Activated CD4-positive, alpha-beta memory T cell treated with anti-CD3 and anti-CD28 coated beads for 36 hours (primary cell): ENCODE data around the gene ZNF221. TPM values are rescaled to one million over a fixed set of nuclear protein-coding genes. Genes with fewer than 3 reads are reported as not detected.

Experiments
- CTCF ChIA-PET: fragments of 350-600 bp; sonication (Branson Sonifier 250); formaldehyde crosslinking; loops from one replicate; lab custom pipeline; 2021; ENCODE audit warnings: antibody characterized with exemption, inconsistent platforms; lab: Charles Lee
- POLR2A ChIA-PET: fragments of 350-600 bp; sonication (Branson Sonifier 250); formaldehyde crosslinking; loops from one replicate; lab custom pipeline; 2021; ENCODE audit warnings: antibody characterized with exemption; lab: Charles Lee
- DNase-seq: peaks from one replicate; pipeline ENCODE4 v3.0.0-alpha.2; 2020
- H3K27ac Mint-ChIP-seq: one replicate; pipeline ENCODE4 v1.8.0; 2021; ENCODE audit warnings: mixed read lengths
- H3K27me3 Mint-ChIP-seq: one replicate; pipeline ENCODE4 v1.8.0; 2021; ENCODE audit warnings: mixed read lengths
- H3K36me3 Mint-ChIP-seq: one replicate; pipeline ENCODE4 v1.8.0; 2021; ENCODE audit warnings: mixed read lengths
- H3K4me1 Mint-ChIP-seq: one replicate; pipeline ENCODE4 v1.8.0; 2021; ENCODE audit warnings: low read depth, mixed read lengths
- H3K4me3 Mint-ChIP-seq: one replicate; pipeline ENCODE4 v1.8.0; 2021; ENCODE audit warnings: mild to moderate bottlenecking, mixed read lengths
- H3K9me3 Mint-ChIP-seq: one replicate; pipeline ENCODE4 v1.8.0; 2021; ENCODE audit warnings: mixed read lengths
- intact Hi-C: fragments of 100-400 bp; cut with micrococcal nuclease; formaldehyde crosslinking; loops from one replicate; pipeline ENCODE4 v1.15.1; 2023
- total RNA-seq, 2 experiments: library from RNA; stranded (reverse); gene quantifications; one replicate each; pipeline ENCODE4 v1.2.3, GENCODE V29; 2021

The ZNF221 gene
- total RNA-seq, 2 experiments from 2014 or later, result 0.73 to 1.0 TPM

GRCh38 chr19:43966079-43966694 is 15.2 kb downstream of the ZNF221 start:
- Mint-ChIP-seq H3K4me1 (no peaks in the 10 kb centered on the region), H3K27me3 (peaks cover under 1% of the 10 kb centered on the region), H3K27ac (no peak overlapping the region), H3K9me3 (peaks cover 67% of the 10 kb centered on the region), H3K36me3 (peaks cover 57% of the 10 kb centered on the region), H3K4me3 (no peak overlapping the region)
- no peak for DNase-seq
- POLR2A ChIA-PET, result no interaction called here
- CTCF ChIA-PET, result no interaction called here
- intact Hi-C loops, result no loop called here

GRCh38 chr19:43976732-43977131 is 25.7 kb downstream of the ZNF221 start:
- intact Hi-C loops, result no loop called here
- no peaks in the 10 kb centered on the region for H3K27me3 Mint-ChIP-seq
- POLR2A ChIA-PET, result no interaction called here
- peaks cover 37% of the 10 kb centered on the region for H3K9me3 Mint-ChIP-seq
- H3K4me3 Mint-ChIP-seq, result no peak overlapping the region
- CTCF ChIA-PET, result no interaction called here
- H3K27ac Mint-ChIP-seq, result no peak overlapping the region
- H3K36me3 Mint-ChIP-seq, result peaks cover 9% of the 10 kb centered on the region
- H3K4me1 Mint-ChIP-seq, result no peaks in the 10 kb centered on the region
- DNase-seq, result no peak

- Mint-ChIP-seq H3K4me1 (peaks cover 7% of the 10 kb centered on the region), H3K36me3 (peaks cover 11% of the 10 kb centered on the region), H3K4me3 (peak overlapping the region; percentile 55), H3K27me3 (no peaks in the 10 kb centered on the region), H3K9me3 (no peaks in the 10 kb centered on the region), H3K27ac (no peak overlapping the region)
- intact Hi-C loops, result loop anchor here (5.0 kb wide), 1 partner anchor 129 kb away; the partner anchor contains the start of gene ZNF225
- CTCF ChIA-PET, result no interaction called here
- POLR2A ChIA-PET, result no interaction called here
- DNase-seq, result no peak
Observed at GRCh38 chr19:43983544-43983911, 32.5 kb downstream of the ZNF221 start.

- POLR2A ChIA-PET, result no interaction called here
- peaks cover 7% of the 10 kb centered on the region for H3K4me1 Mint-ChIP-seq
Observed at GRCh38 chr19:43983912-43984686, 33.1 kb downstream of the ZNF221 start, which contains the start of gene ZNF155. ZNF155 (plus strand) TSS chr19:43984188; CDS start chr19:43988544, 4,356 bp downstream.

GRCh38 chr19:43984687-43985000 is 33.6 kb downstream of the ZNF221 start:
- Mint-ChIP-seq H3K4me1 (peaks cover 7% of the 10 kb centered on the region), H3K9me3 (peaks cover 4% of the 10 kb centered on the region), H3K36me3 (peaks cover 22% of the 10 kb centered on the region), H3K4me3 (peak overlapping the region; percentile 97), H3K27me3 (no peaks in the 10 kb centered on the region), H3K27ac (peak overlapping the region; percentile 89)
- DNase-seq, result peak; percentile 20
- intact Hi-C loops, result loop anchor here (1.0 to 5.0 kb wide), 3 partner anchors 18 to 128 kb away; partner anchors contain the start of genes ZNF225, ZNF230 and ZNF45
- ChIA-PET POLR2A (no interaction called here), CTCF (interaction anchor here (1.1 kb wide), 1 partner anchor 33 kb away, joined by 4 read pairs; the partner anchor contains the start of gene ZNF221)

More at GRCh38 chr19:43983912-43984686, 33.1 kb downstream of the ZNF221 start, which contains the start of gene ZNF155:
- intact Hi-C loops, result loop anchor here (1.0 to 5.0 kb wide), 3 partner anchors 18 to 128 kb away; partner anchors contain the start of genes ZNF225, ZNF230 and ZNF45
- Mint-ChIP-seq H3K27me3 (no peaks in the 10 kb centered on the region), H3K9me3 (no peaks in the 10 kb centered on the region), H3K36me3 (peaks cover 17% of the 10 kb centered on the region), H3K27ac (peak within 1 kb of the TSS; percentile 89), H3K4me3 (peak within 1 kb of the TSS; percentile 97)
- CTCF ChIA-PET, result interaction anchor here (1.1 kb wide), 1 partner anchor 33 kb away, joined by 4 read pairs; the partner anchor contains the start of gene ZNF221
- peak; percentile 84 for DNase-seq

- CTCF ChIA-PET, result no interaction called here
- intact Hi-C loops, result no loop called here
- Mint-ChIP-seq H3K9me3 (peaks cover 36% of the 10 kb centered on the region), H3K4me3 (no peak overlapping the region), H3K27ac (no peak overlapping the region), H3K36me3 (peaks cover 61% of the 10 kb centered on the region), H3K4me1 (peaks cover 10% of the 10 kb centered on the region), H3K27me3 (no peaks in the 10 kb centered on the region)
- POLR2A ChIA-PET, result no interaction called here
- DNase-seq, result no peak
Observed at GRCh38 chr19:43997631-43998290, 46.7 kb downstream of the ZNF221 start.

GRCh38 chr19:44002212-44002565 is 51.2 kb downstream of the ZNF221 start:
- Mint-ChIP-seq H3K27ac (peak overlapping the region; percentile 94), H3K27me3 (no peaks in the 10 kb centered on the region), H3K36me3 (peaks cover 39% of the 10 kb centered on the region), H3K4me3 (peak overlapping the region; percentile 99), H3K4me1 (peaks cover 18% of the 10 kb centered on the region), H3K9me3 (peaks cover 41% of the 10 kb centered on the region)
- ChIA-PET POLR2A (no interaction called here), CTCF (interaction anchor here (1.3 kb wide), 2 partner anchors 67 to 93 kb away, joined by 3 to 4 read pairs; partner anchors contain the start of genes ZNF224 and ZNF45)
- no peak for DNase-seq
- intact Hi-C loops, result loop anchor here (1.0 to 5.0 kb wide), 7 partner anchors 18 to 210 kb away; partner anchors contain the start of genes ZNF155, ZNF221, ZNF224 and ZNF227

- CTCF ChIA-PET, result interaction anchor here (1.0 kb wide), 1 partner anchor 279 kb away, joined by 3 read pairs; no protein-coding TSS in a partner anchor
- POLR2A ChIA-PET, result interaction anchor here (0.6 kb wide), 1 partner anchor 111 kb away, joined by 3 read pairs; no protein-coding TSS in a partner anchor
- intact Hi-C loops, result loop anchor here (1.0 to 5.0 kb wide), 9 partner anchors 19 to 209 kb away; partner anchors contain the start of genes ZNF155, ZNF221, ZNF222 and ZNF224
- peak within 1 kb of the TSS; percentile 99 for H3K4me3 Mint-ChIP-seq
- H3K27ac Mint-ChIP-seq, result peak within 1 kb of the TSS; percentile 94
- no peaks in the 10 kb centered on the region for H3K27me3 Mint-ChIP-seq
- H3K9me3 Mint-ChIP-seq, result peaks cover 41% of the 10 kb centered on the region
- peaks cover 18% of the 10 kb centered on the region for H3K4me1 Mint-ChIP-seq
- DNase-seq, result peak; percentile 91
- H3K36me3 Mint-ChIP-seq, result peaks cover 39% of the 10 kb centered on the region
Observed at GRCh38 chr19:44002566-44003460, 51.8 kb downstream of the ZNF221 start, which contains the start of gene ZNF230. ZNF230 (plus strand) TSS chr19:44002957; CDS start chr19:44007079, 4,122 bp downstream.

- H3K27me3 Mint-ChIP-seq, result no peaks in the 10 kb centered on the region
- no peak for DNase-seq
- peaks cover 42% of the 10 kb centered on the region for H3K9me3 Mint-ChIP-seq
- intact Hi-C loops, result loop anchor here (1.0 to 5.0 kb wide), 4 partner anchors 22 to 209 kb away; partner anchors contain the start of genes ZNF221, ZNF222, ZNF225 and ZNF227
- peak overlapping the region; percentile 94 for H3K27ac Mint-ChIP-seq
- H3K4me3 Mint-ChIP-seq, result peak overlapping the region; percentile 99
- ChIA-PET POLR2A (interaction anchor here (0.6 kb wide), 1 partner anchor 110 kb away, joined by 3 read pairs; no protein-coding TSS in a partner anchor), CTCF (interaction anchor here (1.0 kb wide), 1 partner anchor 279 kb away, joined by 3 read pairs; no protein-coding TSS in a partner anchor)
- H3K4me1 Mint-ChIP-seq, result peaks cover 18% of the 10 kb centered on the region
- H3K36me3 Mint-ChIP-seq, result peaks cover 41% of the 10 kb centered on the region
Observed at GRCh38 chr19:44003461-44004009, 52.5 kb downstream of the ZNF221 start.

- ChIA-PET CTCF (no interaction called here), POLR2A (no interaction called here)
- Mint-ChIP-seq H3K27ac (no peak overlapping the region), H3K36me3 (peaks cover 62% of the 10 kb centered on the region), H3K4me3 (no peak overlapping the region), H3K27me3 (no peaks in the 10 kb centered on the region), H3K4me1 (peaks cover 18% of the 10 kb centered on the region), H3K9me3 (peaks cover 56% of the 10 kb centered on the region)
- no peak for DNase-seq
- intact Hi-C loops, result no loop called here
Observed at GRCh38 chr19:44005973-44006372, 54.9 kb downstream of the ZNF221 start.
